Activated CD4-positive, alpha-beta T cell treated with anti-CD3 and anti-CD28 coated beads, Interleukin-2, amount 10 ng/mL, durations not matched to agents 24 days and 14 days (primary cell): Measurements from ENCODE around the gene MTTP. TPM values are rescaled to one million over a fixed set of nuclear protein-coding genes. Genes with fewer than 3 reads are reported as not detected.
"Not testable (repeated sequence)": the region's sequence is repeated elsewhere in the genome, so short reads cannot be mapped to it uniquely, and the experiment has no call there.

Experiments used
- DNase-seq: peaks from one replicate; pipeline ENCODE4 v3.0.0; 2022
- H3K27ac Mint-ChIP-seq: one replicate; pipeline ENCODE4 v1.8.0; 2022; ENCODE audit warnings: mild to moderate bottlenecking, mixed read lengths
- H3K27me3 Mint-ChIP-seq: one replicate; pipeline ENCODE4 v1.8.0; 2022; ENCODE audit warnings: mixed read lengths
- H3K36me3 Mint-ChIP-seq: one replicate; pipeline ENCODE4 v1.8.0; 2022; ENCODE audit warnings: low read depth, mild to moderate bottlenecking, mixed read lengths
- H3K4me1 Mint-ChIP-seq: one replicate; pipeline ENCODE4 v1.8.0; 2021; ENCODE audit warnings: mixed read lengths
- H3K4me3 Mint-ChIP-seq: one replicate; pipeline ENCODE4 v1.8.0; 2022; ENCODE audit warnings: mild to moderate bottlenecking, moderate library complexity, mixed read lengths
- H3K9me3 Mint-ChIP-seq: one replicate; pipeline ENCODE4 v1.8.0; 2021; ENCODE audit warnings: mixed read lengths
- intact Hi-C: fragments of 100-400 bp; cut with micrococcal nuclease; formaldehyde crosslinking; loops from one replicate; pipeline ENCODE4 v1.15.1; 2023
- total RNA-seq: library from RNA; stranded (reverse); gene quantifications from 2 replicates; pipeline ENCODE4 v1.2.3, GENCODE V29; 2022

Gene MTTP
- total RNA-seq, result not detected in 2 replicates

GRCh38 chr4:99574530-99575324, at the start of gene MTTP:
MTTP (plus strand) TSS chr4:99574824; CDS start chr4:99574910, 86 bp downstream.
- no peak for DNase-seq
- Mint-ChIP-seq H3K27me3 (peaks cover 35% of the 10 kb centered on the region), H3K9me3 (no peaks in the 10 kb centered on the region), H3K36me3 (no peaks in the 10 kb centered on the region), H3K4me1 (peaks cover 2% of the 10 kb centered on the region), H3K27ac (no peak within 1 kb of the TSS), H3K4me3 (no peak within 1 kb of the TSS)
- intact Hi-C loops, result no loop called here

GRCh38 chr4:99529228-99529627, 45.4 kb upstream of the MTTP start:
- H3K27me3 Mint-ChIP-seq, result peaks cover 15% of the 10 kb centered on the region
- no peaks in the 10 kb centered on the region for H3K4me1 Mint-ChIP-seq
- no peak overlapping the region for H3K4me3 Mint-ChIP-seq
- H3K27ac Mint-ChIP-seq, result no peak overlapping the region
- intact Hi-C loops, result no loop called here
- peaks cover 4% of the 10 kb centered on the region for H3K9me3 Mint-ChIP-seq
- no peaks in the 10 kb centered on the region for H3K36me3 Mint-ChIP-seq
- DNase-seq, result no peak

GRCh38 chr4:99529956-99530355, 44.7 kb upstream of the MTTP start:
- Mint-ChIP-seq H3K27me3 (peaks cover 15% of the 10 kb centered on the region), H3K27ac (no peak overlapping the region), H3K4me3 (no peak overlapping the region), H3K9me3 (peaks cover 4% of the 10 kb centered on the region), H3K36me3 (no peaks in the 10 kb centered on the region), H3K4me1 (no peaks in the 10 kb centered on the region)
- intact Hi-C loops, result no loop called here
- no peak for DNase-seq

GRCh38 chr4:99534699-99535098, 39.9 kb upstream of the MTTP start:
- H3K27ac Mint-ChIP-seq, H3K4me1 Mint-ChIP-seq, DNase-seq, intact Hi-C loops, H3K9me3 Mint-ChIP-seq, H3K4me3 Mint-ChIP-seq, H3K36me3 Mint-ChIP-seq: not testable (repeated sequence)
- peaks cover 20% of the 10 kb centered on the region for H3K27me3 Mint-ChIP-seq

GRCh38 chr4:99536271-99536670, 38.4 kb upstream of the MTTP start:
- no peak overlapping the region for H3K27ac Mint-ChIP-seq
- H3K4me1 Mint-ChIP-seq, result no peaks in the 10 kb centered on the region
- H3K27me3 Mint-ChIP-seq, result peaks cover 20% of the 10 kb centered on the region
- H3K36me3 Mint-ChIP-seq, result no peaks in the 10 kb centered on the region
- no peak overlapping the region for H3K4me3 Mint-ChIP-seq
- intact Hi-C loops, result no loop called here
- no peak for DNase-seq
- peaks cover 9% of the 10 kb centered on the region for H3K9me3 Mint-ChIP-seq

GRCh38 chr4:99536848-99537247, 37.8 kb upstream of the MTTP start:
- H3K27ac Mint-ChIP-seq, result no peak overlapping the region
- no peak overlapping the region for H3K4me3 Mint-ChIP-seq
- H3K4me1 Mint-ChIP-seq, result no peaks in the 10 kb centered on the region
- intact Hi-C loops, result no loop called here
- no peaks in the 10 kb centered on the region for H3K36me3 Mint-ChIP-seq
- DNase-seq, result no peak
- H3K27me3 Mint-ChIP-seq, result peaks cover 18% of the 10 kb centered on the region
- peaks cover 9% of the 10 kb centered on the region for H3K9me3 Mint-ChIP-seq

GRCh38 chr4:99537674-99538073, 37.0 kb upstream of the MTTP start:
- no peaks in the 10 kb centered on the region for H3K4me1 Mint-ChIP-seq
- intact Hi-C loops, result no loop called here
- no peaks in the 10 kb centered on the region for H3K36me3 Mint-ChIP-seq
- DNase-seq, result no peak
- H3K27me3 Mint-ChIP-seq, result peaks cover 14% of the 10 kb centered on the region
- H3K27ac Mint-ChIP-seq, result no peak overlapping the region
- H3K4me3 Mint-ChIP-seq, result no peak overlapping the region
- H3K9me3 Mint-ChIP-seq, result peaks cover 9% of the 10 kb centered on the region

- DNase-seq, result no peak
- Mint-ChIP-seq H3K4me1 (no peaks in the 10 kb centered on the region), H3K27ac (no peak overlapping the region), H3K27me3 (peaks cover 4% of the 10 kb centered on the region), H3K36me3 (no peaks in the 10 kb centered on the region), H3K4me3 (no peak overlapping the region), H3K9me3 (peaks cover 3% of the 10 kb centered on the region)
- intact Hi-C loops, result no loop called here
These were observed 34.2 kb upstream of the MTTP start for GRCh38 chr4:99540277-99540939.

- Mint-ChIP-seq H3K27me3 (no peaks in the 10 kb centered on the region), H3K36me3 (peaks cover 3% of the 10 kb centered on the region), H3K4me1 (no peaks in the 10 kb centered on the region)
These were observed 21.8 kb upstream of the MTTP start for GRCh38 chr4:99552872-99553271.

GRCh38 chr4:99563310-99564186, 11.1 kb upstream of the MTTP start, which contains the start of gene TRMT10A:
TRMT10A (minus strand) TSS chr4:99564039; CDS start chr4:99559338, 4,701 bp downstream.
- peak within 1 kb of the TSS; percentile 97 for H3K4me3 Mint-ChIP-seq

More at GRCh38 chr4:99552872-99553271, 21.8 kb upstream of the MTTP start:
- Mint-ChIP-seq H3K4me3 (no peak overlapping the region), H3K27ac (no peak overlapping the region), H3K9me3 (no peaks in the 10 kb centered on the region)
- intact Hi-C loops, result no loop called here
- DNase-seq, result no peak

GRCh38 chr4:99564921-99565320, 9.7 kb upstream of the MTTP start:
- H3K9me3 Mint-ChIP-seq, result no peaks in the 10 kb centered on the region
- intact Hi-C loops, result loop anchor here (1.0 to 10.0 kb wide), 7 partner anchors 291 to 1303 kb away; partner anchors contain the start of genes ADH5, EIF4E, METAP1 and RAP1GDS1
- DNase-seq, result no peak
- H3K4me1 Mint-ChIP-seq, result peaks cover 16% of the 10 kb centered on the region
- peak overlapping the region; percentile 22 for H3K4me3 Mint-ChIP-seq
- H3K36me3 Mint-ChIP-seq, result peaks cover 3% of the 10 kb centered on the region
- peaks cover 20% of the 10 kb centered on the region for H3K27me3 Mint-ChIP-seq
- no peak overlapping the region for H3K27ac Mint-ChIP-seq

More at GRCh38 chr4:99563310-99564186, 11.1 kb upstream of the MTTP start, which contains the start of gene TRMT10A:
- Mint-ChIP-seq H3K9me3 (no peaks in the 10 kb centered on the region), H3K27me3 (peaks cover 13% of the 10 kb centered on the region), H3K36me3 (peaks cover 3% of the 10 kb centered on the region), H3K27ac (peak within 1 kb of the TSS; percentile 99), H3K4me1 (peaks cover 16% of the 10 kb centered on the region)
- intact Hi-C loops, result loop anchor here (1.0 to 10.0 kb wide), 10 partner anchors 56 to 1301 kb away; partner anchors contain the start of genes ADH5, EIF4E, LAMTOR3 and METAP1
- DNase-seq, result peak; percentile 97

- no peak overlapping the region for H3K4me3 Mint-ChIP-seq
- H3K9me3 Mint-ChIP-seq, result no peaks in the 10 kb centered on the region
- H3K27ac Mint-ChIP-seq, result no peak overlapping the region
- intact Hi-C loops, result no loop called here
- H3K27me3 Mint-ChIP-seq, result peaks cover 38% of the 10 kb centered on the region
- H3K4me1 Mint-ChIP-seq, result peaks cover 2% of the 10 kb centered on the region
- no peaks in the 10 kb centered on the region for H3K36me3 Mint-ChIP-seq
- no peak for DNase-seq
These were observed 2.7 kb upstream of the MTTP start for GRCh38 chr4:99571883-99572282.

- DNase-seq, result no peak
- H3K27me3 Mint-ChIP-seq, result peaks cover 35% of the 10 kb centered on the region
- H3K36me3 Mint-ChIP-seq, result no peaks in the 10 kb centered on the region
- H3K27ac Mint-ChIP-seq, result no peak overlapping the region
- H3K9me3 Mint-ChIP-seq, result no peaks in the 10 kb centered on the region
- no peak overlapping the region for H3K4me3 Mint-ChIP-seq
- peaks cover 2% of the 10 kb centered on the region for H3K4me1 Mint-ChIP-seq
- intact Hi-C loops, result no loop called here
These were observed 1.9 kb upstream of the MTTP start for GRCh38 chr4:99572527-99573240.
